Mucosa of descending colon (tissue), 3 donors: ENCODE measurements around the gene AHNAK2. TPM values are rescaled to one million over a fixed set of nuclear protein-coding genes. Genes with fewer than 3 reads are reported as not detected.
A peak's percentile ranks its signal among the peaks of the same experiment; 100 is the strongest.

Experiments used
- ATAC-seq: fragments of 200-7000 bp; cut with Tn5 transposase; one replicate; pipeline ENCODE4 v1.9.1; 2020; ENCODE audit warnings: mild to moderate bottlenecking, moderate library complexity
- DNase-seq, 3 donors: peaks; one replicate each; pipeline ENCODE4 v3.0.0-alpha.2; 2020
- H3K36me3 ChIP-seq: fragments of 200-600 bp; one replicate; pipeline ENCODE4 v1.8.0; 2021; ENCODE audit warnings: low read depth, mild to moderate bottlenecking
- H3K4me1 ChIP-seq: fragments of 200-600 bp; one replicate; pipeline ENCODE4 v1.8.0; 2021; ENCODE audit warnings: low read depth, mild to moderate bottlenecking
- H3K4me3 ChIP-seq: fragments of 200-600 bp; one replicate; pipeline ENCODE4 v1.8.0; 2021; ENCODE audit warnings: mild to moderate bottlenecking
- H3K9me3 ChIP-seq: fragments of 200-600 bp; one replicate; pipeline ENCODE4 v1.8.0; 2021; ENCODE audit warnings: mild to moderate bottlenecking
- intact Hi-C, 2 donors: fragments of 100-400 bp; cut with DNase I in 1 of 2; cut with micrococcal nuclease in 1 of 2; formaldehyde crosslinking; loops; one replicate each; pipeline versions ENCODE4 v1.11.0 to v1.11.1; 2022; cut with DNase I, micrococcal nuclease
- total RNA-seq, 3 donors: library from RNA; stranded (reverse); fragmentation: NEBNext Ultra II Directional in 2 of 3; extraction: Animal tissue kit (Norgen Biotek cat#: 25700) in 2 of 3; gene quantifications; one replicate each; pipeline versions ENCODE4 v1.2.1 to v1.2.4, GENCODE V29; 2021 to 2023
- TF ChIP-seq, protein P1 (sequence below): fragments of 200-600 bp; IDR thresholded peaks from one replicate; pipeline ENCODE4 v1.8.0; 2022; ENCODE audit warnings: antibody characterized with exemption, mild to moderate bottlenecking
- donor health status: DM: no; HTN: no; CAD: no; lungs with moderate emphysema.
- donor health status: DM: no; HTN: no; CAD: no.
- donor health status: DM: no; HTN: yes; CAD: no.

The AHNAK2 gene
- total RNA-seq, 3 donors from 2014 or later = 4.6 to 145 (median 20.3) TPM

DNA sequence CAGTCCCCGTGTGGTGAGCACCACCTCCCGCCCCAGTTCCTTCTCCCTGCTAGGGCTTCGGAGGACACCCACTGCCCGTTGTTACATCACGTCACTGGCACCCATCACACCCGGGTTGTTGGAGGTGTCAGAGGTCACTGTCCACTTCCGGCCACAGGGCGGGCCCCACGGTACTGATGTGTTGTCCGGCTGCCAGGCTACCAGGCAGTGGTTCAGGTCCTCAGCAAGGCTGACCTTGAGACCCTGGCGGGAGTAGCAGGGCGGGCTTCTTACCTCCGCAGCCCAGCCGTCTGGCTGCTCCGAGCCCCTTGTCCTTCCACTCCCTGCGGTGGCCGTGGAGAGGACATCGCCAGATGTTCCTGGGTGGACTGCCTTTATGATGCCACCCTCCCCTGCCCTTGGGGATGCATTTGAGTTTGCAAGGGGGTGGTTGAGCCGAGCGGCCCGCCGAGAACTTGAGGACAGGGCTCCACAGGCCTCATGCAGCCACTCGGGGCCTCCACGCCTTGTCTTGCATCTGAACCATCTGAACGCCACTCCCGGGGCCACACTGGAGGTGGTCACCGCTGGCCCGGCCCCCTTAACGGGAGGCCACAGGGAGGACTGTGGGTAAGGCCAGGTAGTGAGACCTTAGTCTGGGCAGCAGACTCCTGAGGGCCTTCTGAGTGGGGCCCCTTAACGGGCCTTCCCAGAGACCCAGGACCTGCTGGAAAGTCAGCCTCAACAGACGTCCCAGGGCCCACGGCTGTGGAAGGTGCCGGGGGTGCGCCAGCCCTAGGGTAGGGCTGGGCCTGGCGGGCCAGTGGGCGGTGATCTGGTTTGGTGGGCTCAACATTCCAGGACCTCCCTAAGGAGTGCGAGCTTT lies 80.6 kb downstream of the AHNAK2 start:
- intact Hi-C loops = loop anchor here in 1 of 2 donors (5.0 kb wide), 1 partner anchor 150 kb away; no protein-coding TSS in a partner anchor
- TF ChIP-seq, protein P1, sequence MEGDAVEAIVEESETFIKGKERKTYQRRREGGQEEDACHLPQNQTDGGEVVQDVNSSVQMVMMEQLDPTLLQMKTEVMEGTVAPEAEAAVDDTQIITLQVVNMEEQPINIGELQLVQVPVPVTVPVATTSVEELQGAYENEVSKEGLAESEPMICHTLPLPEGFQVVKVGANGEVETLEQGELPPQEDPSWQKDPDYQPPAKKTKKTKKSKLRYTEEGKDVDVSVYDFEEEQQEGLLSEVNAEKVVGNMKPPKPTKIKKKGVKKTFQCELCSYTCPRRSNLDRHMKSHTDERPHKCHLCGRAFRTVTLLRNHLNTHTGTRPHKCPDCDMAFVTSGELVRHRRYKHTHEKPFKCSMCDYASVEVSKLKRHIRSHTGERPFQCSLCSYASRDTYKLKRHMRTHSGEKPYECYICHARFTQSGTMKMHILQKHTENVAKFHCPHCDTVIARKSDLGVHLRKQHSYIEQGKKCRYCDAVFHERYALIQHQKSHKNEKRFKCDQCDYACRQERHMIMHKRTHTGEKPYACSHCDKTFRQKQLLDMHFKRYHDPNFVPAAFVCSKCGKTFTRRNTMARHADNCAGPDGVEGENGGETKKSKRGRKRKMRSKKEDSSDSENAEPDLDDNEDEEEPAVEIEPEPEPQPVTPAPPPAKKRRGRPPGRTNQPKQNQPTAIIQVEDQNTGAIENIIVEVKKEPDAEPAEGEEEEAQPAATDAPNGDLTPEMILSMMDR = no peak
- Histone ChIP-seq H3K4me3 (no peak overlapping the region), H3K4me1 (no peaks in the 10 kb centered on the region), H3K9me3 (no peaks in the 10 kb centered on the region), H3K36me3 (no peaks in the 10 kb centered on the region)
- DNase-seq (peak in 2 of 3 donors; percentile 28 to 48), ATAC-seq (no peak)

DNA sequence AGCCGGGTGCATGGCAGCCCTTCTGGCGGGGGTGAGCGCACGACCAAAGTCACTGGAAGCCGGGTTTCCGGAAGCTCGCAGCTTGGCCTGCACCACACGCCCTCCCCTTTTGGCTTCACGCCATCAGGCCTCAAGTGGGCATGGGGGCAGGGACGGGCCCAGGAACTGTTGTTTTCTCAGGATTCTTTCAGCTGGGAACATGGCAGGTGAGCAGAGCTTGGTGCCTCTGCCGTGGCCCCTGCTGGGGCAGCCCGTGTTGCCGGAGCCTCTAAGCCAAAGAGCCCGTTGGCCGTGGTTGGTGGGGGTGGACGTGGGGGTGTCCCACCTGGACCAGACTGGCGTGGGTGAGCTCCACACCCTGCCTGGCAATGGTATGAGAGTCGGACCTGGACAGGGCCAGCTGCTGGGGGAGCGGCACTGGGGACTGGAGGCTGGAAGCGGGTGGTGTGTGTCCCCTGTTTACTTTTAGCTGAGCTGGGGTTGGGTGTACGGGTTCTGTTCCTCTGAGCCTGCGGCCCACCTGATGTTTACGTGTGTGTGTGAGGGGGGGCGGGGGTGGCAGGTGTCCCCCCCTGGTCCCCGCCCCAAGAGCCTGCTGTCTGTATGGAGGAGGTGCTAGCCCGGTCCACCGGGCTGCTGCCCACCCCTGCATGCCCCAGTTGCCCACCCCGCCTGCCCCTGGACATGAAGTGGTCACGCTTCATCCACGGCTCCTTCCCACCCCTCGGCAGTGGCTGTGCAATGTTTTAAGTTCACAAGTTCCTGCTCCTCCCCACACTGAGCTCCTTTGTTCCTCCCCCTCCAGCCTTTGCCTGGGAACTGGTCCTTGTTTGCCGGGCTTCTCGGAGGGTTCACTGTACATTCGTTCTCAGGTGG lies 82.2 kb downstream of the AHNAK2 start:
- Histone ChIP-seq H3K36me3 (no peaks in the 10 kb centered on the region), H3K4me1 (no peaks in the 10 kb centered on the region), H3K4me3 (no peak overlapping the region), H3K9me3 (no peaks in the 10 kb centered on the region)
- DNase-seq (peak in 2 of 3 donors; percentile 35 to 47), ATAC-seq (peak; percentile 1)
- TF ChIP-seq, protein P1 = no peak
- intact Hi-C loops = loop anchor here in 1 of 2 donors (5.0 kb wide), 1 partner anchor 151 kb away; no protein-coding TSS in a partner anchor

DNA sequence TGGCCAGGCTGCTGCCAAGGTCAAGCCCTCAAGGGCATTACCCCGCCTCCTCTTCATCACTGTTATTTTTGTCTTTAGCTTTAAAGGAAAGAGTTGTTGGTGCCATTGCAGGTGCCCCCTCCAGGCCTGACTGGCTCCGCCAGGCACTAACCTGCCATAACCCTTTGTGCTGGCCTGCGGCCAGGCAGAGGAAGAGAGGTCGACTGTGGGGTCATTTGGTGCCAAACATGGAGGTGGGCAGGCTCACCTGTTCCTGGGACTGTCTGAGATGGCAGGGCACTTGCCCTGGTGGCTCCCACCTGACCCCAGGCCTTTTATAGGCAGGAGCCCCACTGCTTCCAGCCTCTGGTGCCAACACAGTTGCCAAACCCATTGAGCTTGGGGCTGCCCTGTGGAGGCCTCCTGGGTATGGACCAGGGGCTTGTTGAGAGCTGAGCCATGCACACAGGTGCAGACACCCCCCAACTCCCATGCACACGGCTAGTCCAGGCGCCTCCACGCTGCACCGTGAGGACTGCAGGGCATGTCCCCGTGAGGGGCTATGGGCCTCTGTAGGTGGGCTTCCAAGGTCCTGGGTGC lies 82.9 kb downstream of the AHNAK2 start:
- Histone ChIP-seq H3K4me3 (no peak overlapping the region), H3K36me3 (no peaks in the 10 kb centered on the region), H3K9me3 (no peaks in the 10 kb centered on the region), H3K4me1 (no peaks in the 10 kb centered on the region)
- intact Hi-C loops = loop anchor here in 1 of 2 donors (5.0 kb wide), 1 partner anchor 152 kb away; no protein-coding TSS in a partner anchor
- ATAC-seq = no peak
- DNase-seq = no peak
- TF ChIP-seq, protein P1 = no peak

DNA sequence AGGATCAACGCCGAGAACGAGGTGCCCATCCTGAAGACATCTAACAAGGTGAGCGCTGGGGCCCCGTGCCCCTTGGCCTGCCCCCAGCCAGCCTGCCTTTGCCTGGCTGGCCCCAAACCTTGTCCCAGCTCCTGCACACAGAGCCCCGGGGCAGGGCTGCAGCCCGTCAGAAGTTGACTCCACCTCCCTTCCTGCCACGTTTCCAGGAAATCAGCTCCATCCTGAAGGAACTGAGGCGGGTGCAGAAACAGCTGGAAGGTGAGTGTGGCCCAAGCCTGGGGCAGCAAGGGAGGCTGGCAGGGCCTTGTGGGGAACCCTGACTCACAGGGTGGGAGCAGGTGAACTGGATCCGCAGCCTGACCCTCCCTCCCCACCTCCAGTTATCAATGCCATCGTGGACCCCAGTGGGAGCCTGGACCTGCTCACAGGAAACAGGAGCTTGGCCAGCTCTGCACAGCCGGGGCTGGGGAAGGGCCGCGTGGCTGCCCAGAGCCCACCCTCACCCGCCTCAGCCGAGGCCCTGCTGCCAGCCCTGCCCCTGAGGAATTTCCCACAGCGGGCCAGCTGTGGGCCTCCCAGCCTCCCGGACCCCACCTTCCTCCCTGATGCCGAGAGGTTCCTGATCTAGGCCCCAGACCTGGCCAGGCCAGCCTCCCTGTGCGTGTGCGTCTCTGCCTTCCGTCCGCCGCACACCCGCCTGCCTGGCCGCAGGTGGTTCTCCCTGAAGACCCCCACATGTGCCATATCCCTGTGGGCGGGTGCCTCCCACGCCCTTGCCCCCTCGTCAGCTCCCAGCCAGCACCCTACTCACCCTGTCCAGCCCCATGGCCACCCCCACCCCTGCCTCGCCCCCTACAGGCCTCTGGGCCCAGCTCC lies 83.6 kb downstream of the AHNAK2 start:
- TF ChIP-seq, protein P1 = no peak
- ATAC-seq = no peak
- no peak overlapping the region for H3K4me3 ChIP-seq
- H3K36me3 ChIP-seq = no peaks in the 10 kb centered on the region
- H3K4me1 ChIP-seq = no peaks in the 10 kb centered on the region
- intact Hi-C loops = loop anchor here in 1 of 2 donors (5.0 kb wide), 1 partner anchor 153 kb away; no protein-coding TSS in a partner anchor
- peak in 1 of 3 donors; percentile 20 for DNase-seq
- H3K9me3 ChIP-seq = no peaks in the 10 kb centered on the region
